Thymus (tissue), 14 donors: ENCODE data around the gene RNF213. TPM values are rescaled to one million over a fixed set of nuclear protein-coding genes. Genes with fewer than 3 reads are reported as not detected.

Experiments used
- DNase-seq, 9 donors: peaks; one replicate each; pipeline ENCODE4 v3.0.0-alpha.2; 2013; ENCODE audit warnings: low spot score in 9 of 9, low read depth in 6 of 9, missing footprints in 1 of 9
- H3K27ac ChIP-seq, 2 donors: one replicate each; pipeline ENCODE4 v1.5.1; 2013; ENCODE audit warnings: control low read depth in 1 of 2, low read depth in 1 of 2, low read length in 1 of 2, mild to moderate bottlenecking in 1 of 2, moderate library complexity in 1 of 2
- H3K27me3 ChIP-seq, 2 donors: one replicate each; pipeline ENCODE4 v1.5.1; 2013; ENCODE audit warnings: low read length in 1 of 2; ENCODE audit not compliant: control insufficient read depth in 2 of 2, insufficient read depth in 1 of 2
- H3K36me3 ChIP-seq, 2 donors: one replicate each; pipeline ENCODE4 v1.5.1; 2013; ENCODE audit warnings: low read length in 1 of 2, mild to moderate bottlenecking in 1 of 2, moderate library complexity in 1 of 2; ENCODE audit not compliant: control insufficient read depth in 2 of 2, insufficient read depth in 2 of 2
- H3K4me1 ChIP-seq, 2 donors: one replicate each; pipeline ENCODE4 v1.5.1; 2013; ENCODE audit warnings: low read length in 2 of 2; ENCODE audit not compliant: control insufficient read depth in 2 of 2, insufficient read depth in 2 of 2
- H3K4me3 ChIP-seq, 2 donors: one replicate each; pipeline ENCODE4 v1.5.1; 2013; ENCODE audit warnings: low read length in 2 of 2, control low read depth in 1 of 2, mild to moderate bottlenecking in 1 of 2
- H3K9me3 ChIP-seq, 2 donors: one replicate each; pipeline ENCODE4 v1.5.1; 2013; ENCODE audit warnings: low read length in 1 of 2, mild to moderate bottlenecking in 1 of 2; ENCODE audit not compliant: control insufficient read depth in 2 of 2, insufficient read depth in 1 of 2
- WGBS: extraction: QIAGEN DNeasy Blood & Tissue Kit; methylation state at CpG from one replicate; pipeline ENCODE4 v1.1.7; 2013; 5-methylcytosine and 5-hydroxymethylcytosine counted together
- long read RNA-seq, 10 donors: transcript quantifications; one replicate each; lab custom pipeline, GENCODE V29; 2026
- polyA plus RNA-seq: library from polyadenylated mRNA; stranded (reverse); fragments of 200-250 nt; gene quantifications from one replicate; pipeline ENCODE4 v1.2.3, GENCODE V29; 2013
- total RNA-seq: library from RNA; stranded (reverse); fragments of 120-200 nt; gene quantifications from one replicate; pipeline ENCODE4 v1.2.4, GENCODE V29; 2013
- donor health status: healthy.

The RNF213 gene
- total RNA-seq = 76.4 TPM
- polyA plus RNA-seq = 114 TPM
- long read RNA-seq, donor 1 = 0 reads
- long read RNA-seq, donor 2 = 0 reads
- long read RNA-seq, donor 3, partial matches to known transcripts = 13 of 15 reads
- long read RNA-seq, donor 3, other reads (novel, unspliced or antisense) = 0 of 15 reads
- long read RNA-seq, donor 4, full-length matches to known transcripts = 1 of 32 reads
- long read RNA-seq, donor 4, partial matches to known transcripts = 31 of 32 reads
- long read RNA-seq, donor 4, other reads (novel, unspliced or antisense) = 0 of 32 reads
- long read RNA-seq, donor 5, full-length matches to known transcripts = 3 of 114 reads
- long read RNA-seq, donor 5, partial matches to known transcripts = 111 of 114 reads
- long read RNA-seq, donor 5, other reads (novel, unspliced or antisense) = 0 of 114 reads
- long read RNA-seq, donor 6, partial matches to known transcripts = 24 of 25 reads
- long read RNA-seq, donor 6, other reads (novel, unspliced or antisense) = 0 of 25 reads
- long read RNA-seq, donor 7, partial matches to known transcripts = 19 of 19 reads
- long read RNA-seq, donor 7, other reads (novel, unspliced or antisense) = 0 of 19 reads
- long read RNA-seq, donor 8, partial matches to known transcripts = 12 of 12 reads
- long read RNA-seq, donor 8, other reads (novel, unspliced or antisense) = 0 of 12 reads
- long read RNA-seq, donor 9 = 0 reads
- long read RNA-seq, donor 10, partial matches to known transcripts = 11 of 11 reads
- long read RNA-seq, donor 10, other reads (novel, unspliced or antisense) = 0 of 11 reads

DNA sequence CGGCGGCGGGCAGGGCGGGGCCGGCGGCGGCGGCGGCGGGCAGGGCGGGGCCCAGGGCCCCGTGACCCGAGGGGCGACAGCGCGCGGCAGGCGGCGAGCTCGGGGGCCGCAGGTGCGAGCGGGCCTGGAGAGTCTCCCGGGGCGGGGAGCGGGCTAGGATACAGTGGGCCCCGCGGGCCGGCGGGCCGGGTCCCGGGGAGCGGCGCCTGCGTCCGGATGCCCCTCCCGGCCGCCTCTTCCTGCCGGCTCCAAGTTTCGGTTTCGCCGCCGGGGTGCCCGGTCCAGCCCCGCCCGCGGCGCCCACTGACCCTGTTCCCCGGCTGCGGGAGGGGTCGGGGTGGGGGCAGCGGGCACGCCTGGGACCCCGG is at the start of gene RNF213:
RNF213 (plus strand) TSS at position 62 of the 368 bp plus-strand sequence. CDS start 2,830 bp downstream, outside the sequence.
- H3K27ac ChIP-seq = peak within 1 kb of the TSS; percentile 98 to 99
- H3K36me3 ChIP-seq = peaks cover 0 to 3% of the 10 kb centered on the region in 2 donors
- peaks cover 33 to 50% of the 10 kb centered on the region in 2 donors for H3K4me1 ChIP-seq
- H3K4me3 ChIP-seq = peak within 1 kb of the TSS; percentile 94 to 100
- DNase-seq = peak in 5 of 9 donors; percentile 49 to 72 (median 60)
- no peaks in the 10 kb centered on the region for H3K27me3 ChIP-seq
- under 1% methylated on average over 51 of the region's 54 CpGs for WGBS
- H3K9me3 ChIP-seq = no peaks in the 10 kb centered on the region

DNA sequence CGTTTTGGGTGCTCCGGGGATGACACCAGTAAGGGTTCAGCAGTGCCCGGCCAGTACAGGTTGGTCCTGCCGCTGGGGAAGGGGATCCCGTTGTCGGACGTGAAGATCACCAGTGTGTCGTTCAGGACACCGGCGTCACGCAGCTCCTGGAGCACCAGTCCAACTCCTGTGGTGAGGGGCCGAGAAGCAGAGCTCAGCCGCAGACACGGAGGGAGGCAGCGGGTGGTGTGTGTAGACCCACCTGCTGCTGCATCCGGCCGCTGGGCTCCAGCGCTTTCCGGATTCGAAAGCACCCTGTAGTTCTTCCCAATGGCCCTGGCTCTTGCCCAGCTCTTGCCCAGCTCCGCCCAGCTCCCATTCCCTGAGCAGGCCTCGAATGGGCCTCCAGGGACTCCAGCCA is 48.5 kb upstream of the RNF213 start:
- no peak overlapping the region for H3K4me3 ChIP-seq
- H3K36me3 ChIP-seq = peaks cover 17 to 25% of the 10 kb centered on the region in 2 donors
- no peaks in the 10 kb centered on the region for H3K27me3 ChIP-seq
- no peak overlapping the region for H3K27ac ChIP-seq
- WGBS = 97% methylated on average over 22 of the region's 22 CpGs
- H3K4me1 ChIP-seq = no peaks in the 10 kb centered on the region
- H3K9me3 ChIP-seq = no peaks in the 10 kb centered on the region
- no peak for DNase-seq

DNA sequence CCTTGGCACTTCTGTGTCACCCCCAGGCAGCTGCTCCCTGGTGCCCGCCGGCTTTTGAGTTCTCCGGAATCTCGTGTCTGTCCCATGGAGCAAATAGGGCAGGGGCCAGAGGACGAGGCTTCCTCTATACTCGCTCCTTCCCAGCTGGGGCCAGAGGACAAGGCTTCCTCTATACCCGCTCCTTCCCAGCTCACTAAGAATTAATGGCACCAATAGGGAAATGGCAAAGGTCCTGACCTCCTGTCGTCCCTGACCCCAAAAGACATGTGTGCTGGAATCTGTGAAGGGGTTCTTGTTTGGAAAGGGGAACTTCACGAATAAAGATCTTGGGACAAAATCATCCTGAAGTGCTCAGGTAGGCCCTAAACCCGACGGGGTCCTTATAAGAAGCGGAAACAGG is 48.1 kb upstream of the RNF213 start:
- Histone ChIP-seq H3K27ac (no peak overlapping the region), H3K4me1 (no peaks in the 10 kb centered on the region), H3K9me3 (no peaks in the 10 kb centered on the region), H3K4me3 (no peak overlapping the region), H3K36me3 (peaks cover 17 to 29% of the 10 kb centered on the region in 2 donors), H3K27me3 (no peaks in the 10 kb centered on the region)
- no peak for DNase-seq
- 95% methylated on average over 12 of the region's 12 CpGs for WGBS

DNA sequence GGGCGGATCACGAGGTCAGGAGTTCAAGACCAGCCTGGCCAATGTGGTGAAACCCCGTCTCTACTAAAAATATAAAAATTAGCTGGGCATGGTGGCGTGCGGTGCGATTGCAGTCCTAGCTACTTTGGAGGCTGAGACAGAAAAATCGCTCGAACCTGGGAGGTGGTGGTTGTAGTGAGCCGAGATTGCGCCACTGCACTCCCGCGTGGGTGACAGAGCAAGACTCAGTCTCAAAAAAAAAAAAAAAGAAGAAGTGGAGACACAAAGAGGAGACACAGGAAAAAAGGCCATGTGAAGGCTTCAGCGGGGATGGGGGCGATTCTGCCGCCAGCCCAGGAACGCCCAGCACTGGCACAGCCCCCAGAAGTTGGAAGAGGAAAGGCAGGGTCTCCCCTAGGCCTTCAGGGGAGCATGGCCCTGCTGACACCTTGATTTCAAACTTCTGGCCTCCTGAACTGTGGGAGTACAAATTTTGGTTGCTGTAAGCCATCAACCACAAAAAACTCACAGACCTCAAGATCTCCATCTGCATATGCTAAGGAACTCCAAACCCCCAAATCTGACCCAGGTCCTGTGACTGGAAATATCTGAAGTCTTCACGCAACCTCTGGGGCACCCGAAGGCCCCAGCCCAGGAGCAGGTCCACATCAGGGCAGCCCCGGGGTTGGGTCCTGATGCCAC is 47.5 kb upstream of the RNF213 start:
- Histone ChIP-seq H3K27me3 (no peaks in the 10 kb centered on the region), H3K4me3 (no peak overlapping the region), H3K4me1 (no peaks in the 10 kb centered on the region), H3K9me3 (no peaks in the 10 kb centered on the region), H3K36me3 (peaks cover 17 to 30% of the 10 kb centered on the region in 2 donors), H3K27ac (no peak overlapping the region)
- DNase-seq = no peak
- WGBS = 46% methylated on average over 19 of the region's 19 CpGs

DNA sequence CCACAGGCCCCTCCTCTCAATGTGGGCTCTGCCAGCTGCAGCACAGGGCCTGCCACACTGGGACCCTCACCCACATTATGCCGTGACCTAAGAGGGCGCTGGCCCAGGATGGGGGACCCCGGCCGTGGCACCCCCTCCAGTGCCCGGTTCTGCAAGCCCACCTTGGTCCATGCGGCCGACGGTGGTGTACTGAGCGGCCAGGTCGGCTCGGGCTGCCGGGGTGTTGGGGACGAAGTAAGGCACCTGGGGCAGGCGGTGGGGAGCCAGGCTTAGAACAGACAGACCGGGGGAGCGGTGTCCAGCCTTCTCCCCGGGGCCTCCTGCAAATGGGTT is 47.0 kb upstream of the RNF213 start:
- no peak for DNase-seq
- Histone ChIP-seq H3K4me3 (no peak overlapping the region), H3K9me3 (no peaks in the 10 kb centered on the region), H3K27me3 (no peaks in the 10 kb centered on the region), H3K4me1 (no peaks in the 10 kb centered on the region), H3K36me3 (peaks cover 17 to 30% of the 10 kb centered on the region in 2 donors), H3K27ac (no peak overlapping the region)
- 98% methylated on average over 17 of the region's 17 CpGs for WGBS

DNA sequence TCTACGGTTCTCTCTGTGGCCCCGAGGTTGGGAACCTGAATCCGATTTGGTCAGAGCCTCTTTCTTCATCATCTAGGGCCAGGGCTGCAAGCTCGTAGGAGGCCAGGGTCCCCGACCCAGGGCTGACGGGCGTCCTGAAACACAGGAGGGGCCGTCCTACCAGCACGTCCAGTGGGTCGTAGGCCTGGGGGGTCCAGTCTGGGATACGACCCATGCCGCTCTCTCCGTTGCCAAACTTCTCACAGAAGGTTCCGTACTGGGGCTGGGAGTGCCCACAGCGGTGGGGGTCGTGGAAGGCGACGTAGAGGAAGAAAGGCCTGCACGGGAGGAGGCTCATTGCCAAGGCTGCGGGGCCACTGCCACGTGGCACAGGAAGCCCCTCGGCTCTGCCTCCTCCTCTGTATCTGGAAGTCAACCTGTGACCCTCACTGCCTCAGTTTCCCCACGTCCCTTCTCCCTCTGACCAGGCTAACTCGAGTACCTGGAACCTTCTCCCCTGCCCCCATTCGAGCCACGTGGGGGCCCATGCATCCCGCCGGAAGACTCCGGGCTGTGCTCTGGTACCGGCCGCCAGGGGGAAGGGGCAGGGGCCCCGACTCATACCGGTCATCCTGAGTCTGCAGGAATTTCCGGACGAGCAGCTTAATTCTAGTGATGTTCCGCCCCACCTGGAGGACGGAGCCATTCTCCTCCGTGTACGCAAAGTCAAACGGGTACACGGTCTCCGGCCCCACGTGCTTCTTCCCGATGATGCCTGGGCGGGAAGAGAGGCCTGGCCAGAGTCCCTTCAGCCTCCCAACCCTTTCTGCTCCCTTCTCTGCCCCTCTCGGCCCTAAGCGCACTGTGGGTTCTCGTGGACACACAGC is 46.4 kb upstream of the RNF213 start:
- Histone ChIP-seq H3K9me3 (no peaks in the 10 kb centered on the region), H3K36me3 (peaks cover 17 to 30% of the 10 kb centered on the region in 2 donors), H3K27ac (no peak overlapping the region), H3K27me3 (no peaks in the 10 kb centered on the region), H3K4me3 (no peak overlapping the region), H3K4me1 (peaks cover 0 to 2% of the 10 kb centered on the region in 2 donors)
- no peak for DNase-seq
- WGBS = 96% methylated on average over 48 of the region's 48 CpGs

DNA sequence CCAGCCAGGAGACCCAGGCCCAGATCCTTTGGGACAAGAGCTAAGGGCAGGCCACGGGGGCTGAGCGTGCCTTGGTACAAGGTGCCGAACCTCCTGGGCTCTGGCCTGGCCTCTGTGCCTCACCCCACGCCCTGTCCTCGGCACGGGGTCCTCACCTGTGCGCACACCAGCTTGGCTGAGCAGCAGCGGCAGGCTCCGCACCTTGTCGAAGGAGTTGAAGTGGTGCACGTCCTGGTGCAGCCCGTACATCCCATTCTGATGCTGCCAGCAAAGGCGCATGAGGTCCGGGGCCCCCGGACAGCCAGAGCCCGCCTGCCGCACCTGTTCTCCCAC is 45.8 kb upstream of the RNF213 start:
- Histone ChIP-seq H3K36me3 (peaks cover 15 to 29% of the 10 kb centered on the region in 2 donors), H3K4me1 (peaks cover 0 to 8% of the 10 kb centered on the region in 2 donors), H3K4me3 (no peak overlapping the region), H3K27me3 (peaks cover under 1 to 2% of the 10 kb centered on the region in 2 donors), H3K9me3 (no peaks in the 10 kb centered on the region), H3K27ac (no peak overlapping the region)
- WGBS = 95% methylated on average over 17 of the region's 17 CpGs
- DNase-seq = no peak

DNA sequence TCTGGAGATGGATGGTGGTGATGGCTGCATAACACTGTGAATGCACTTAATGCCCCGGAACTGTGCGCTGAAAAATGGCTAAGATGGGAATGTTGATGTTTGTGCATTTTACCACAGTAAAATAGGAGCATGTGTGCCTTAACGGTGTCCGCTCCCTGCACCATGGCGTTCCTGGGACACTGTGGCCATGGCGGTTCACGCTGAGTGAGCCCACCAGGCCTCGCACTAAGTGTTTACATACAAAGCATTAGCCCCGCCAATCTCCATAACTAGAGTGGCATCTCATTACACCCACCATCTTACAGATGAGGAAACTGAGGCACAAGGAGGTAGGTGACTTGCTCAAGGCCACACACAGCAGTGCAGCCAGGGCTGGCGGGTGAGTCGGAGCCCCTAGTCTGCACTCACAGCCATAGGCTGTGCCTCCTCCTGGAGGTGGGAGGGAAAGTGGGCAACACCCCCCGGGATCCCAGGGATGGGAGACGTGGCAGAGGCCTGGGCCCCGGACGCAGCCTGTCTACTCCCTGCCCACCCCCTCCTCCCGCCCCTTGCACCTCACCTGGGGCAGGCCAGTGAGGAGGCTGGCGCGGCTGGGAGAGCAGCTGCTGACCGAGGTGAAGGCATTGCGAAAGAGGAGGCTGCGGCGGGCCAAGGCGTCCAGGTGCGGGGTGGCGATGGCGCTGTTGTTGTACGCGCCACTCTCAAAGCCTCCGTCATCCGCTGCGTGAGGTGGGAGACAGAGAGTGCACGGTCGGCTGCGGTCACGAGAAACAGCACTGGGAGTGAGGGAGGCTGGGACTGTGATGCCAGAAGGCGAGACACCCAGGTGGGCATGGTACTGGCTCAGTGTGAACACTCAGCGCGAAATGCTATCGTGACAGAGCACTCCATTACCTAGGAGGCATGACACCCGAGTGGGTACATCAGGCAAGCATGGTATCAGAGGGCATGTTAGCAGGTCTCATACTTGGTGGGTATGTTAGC is 43.9 kb upstream of the RNF213 start:
- no peak for DNase-seq
- Histone ChIP-seq H3K36me3 (peaks cover 6 to 27% of the 10 kb centered on the region in 2 donors), H3K4me3 (no peak overlapping the region), H3K27ac (no peak overlapping the region), H3K4me1 (peaks cover 0 to 12% of the 10 kb centered on the region in 2 donors), H3K9me3 (no peaks in the 10 kb centered on the region), H3K27me3 (peaks cover 13 to 17% of the 10 kb centered on the region in 2 donors)
- 98% methylated on average over 40 of the region's 40 CpGs for WGBS
